SK-N-SH treated with all-trans-retinoic acid at 6 μM for 48 hours (cell line): ENCODE measurements around the gene MCM5.

Source experiments
- ATAC-seq: fragments of 200-7000 bp; cut with Tn5 transposase; 3 replicates; pipeline ENCODE4 v1.9.1; 2020; ENCODE audit warnings: mild to moderate bottlenecking, moderate library complexity
- ARNTL ChIP-seq: fragments of 450-650 bp; formaldehyde crosslinking; IDR thresholded peaks from 2 replicates; pipeline ENCODE4 v1.5.0; 2020; ENCODE audit warnings: low read depth, mild to moderate bottlenecking, moderate library complexity, borderline replicate concordance
- CREB5 ChIP-seq: fragments of 250-450 bp; sonication (Bioruptor Pico); IDR thresholded peaks from 2 replicates; pipeline ENCODE4 v1.5.1; 2020; ENCODE audit warnings: low read depth, mild to moderate bottlenecking, moderate library complexity
- CSDC2 ChIP-seq: fragments of 250-450 bp; sonication (Bioruptor Pico); IDR thresholded peaks from 2 replicates; pipeline ENCODE4 v1.5.0; 2020; ENCODE audit warnings: mild to moderate bottlenecking, moderate library complexity
- CSRNP3 ChIP-seq: fragments of 250-450 bp; sonication (Bioruptor Pico); IDR thresholded peaks from 2 replicates; pipeline ENCODE4 v1.5.1; 2021; ENCODE audit warnings: mild to moderate bottlenecking, moderate library complexity
- ESRRG ChIP-seq: fragments of 250-450 bp; sonication (Bioruptor Pico); IDR thresholded peaks from 2 replicates; pipeline ENCODE4 v1.6.1; 2021; ENCODE audit warnings: mild to moderate bottlenecking
- GLIS3 ChIP-seq: fragments of 250-450 bp; sonication (Bioruptor Pico); IDR thresholded peaks from 2 replicates; pipeline ENCODE4 v1.5.0; 2020; ENCODE audit warnings: mild to moderate bottlenecking, moderate library complexity
- ISL1 ChIP-seq: fragments of 250-450 bp; sonication (Bioruptor Pico); IDR thresholded peaks from 2 replicates; pipeline ENCODE4 v2.1.2; 2022; ENCODE audit warnings: mild to moderate bottlenecking, moderate library complexity
- PATZ1 ChIP-seq: fragments of 250-450 bp; sonication (Bioruptor Pico); IDR thresholded peaks from 2 replicates; pipeline ENCODE4 v1.8.0; 2020; ENCODE audit warnings: mild to moderate bottlenecking, moderate library complexity, borderline replicate concordance
- POU6F1 ChIP-seq: fragments of 250-450 bp; sonication (Bioruptor Pico); IDR thresholded peaks from 2 replicates; pipeline ENCODE4 v1.8.0; 2021; ENCODE audit warnings: low read depth, mild to moderate bottlenecking, moderate library complexity, borderline replicate concordance
- PPARA ChIP-seq: fragments of 250-450 bp; sonication (Bioruptor Pico); IDR thresholded peaks from 2 replicates; pipeline ENCODE4 v1.5.0; 2020; ENCODE audit warnings: mild to moderate bottlenecking, borderline replicate concordance
- SNAI2 ChIP-seq: fragments of 250-450 bp; sonication (Bioruptor Pico); IDR thresholded peaks from 2 replicates; pipeline ENCODE4 v1.5.0; 2020; ENCODE audit warnings: mild to moderate bottlenecking, moderate library complexity
- TCF4 ChIP-seq: fragments of 250-450 bp; sonication (Bioruptor Pico); IDR thresholded peaks from 2 replicates; pipeline ENCODE4 v1.8.0; 2021; ENCODE audit warnings: mild to moderate bottlenecking, moderate library complexity, borderline replicate concordance
- TOX ChIP-seq: fragments of 250-450 bp; sonication (Bioruptor Pico); IDR thresholded peaks from 2 replicates; pipeline ENCODE4 v1.8.0; 2021; ENCODE audit warnings: mild to moderate bottlenecking, moderate library complexity, borderline replicate concordance
- TSHZ2 ChIP-seq: fragments of 250-450 bp; sonication (Bioruptor Pico); IDR thresholded peaks from 2 replicates; pipeline ENCODE4 v1.5.0; 2020; ENCODE audit warnings: mild to moderate bottlenecking, moderate library complexity
- ZC3H10 ChIP-seq: fragments of 250-450 bp; sonication (Bioruptor Pico); IDR thresholded peaks from 2 replicates; pipeline ENCODE4 v1.5.1; 2021; ENCODE audit warnings: mild to moderate bottlenecking, moderate library complexity
- ZFP3 ChIP-seq: fragments of 250-450 bp; sonication (Bioruptor Pico); IDR thresholded peaks from 2 replicates; pipeline ENCODE4 v1.5.0; 2020; ENCODE audit warnings: mild to moderate bottlenecking, moderate library complexity
- ZFP30 ChIP-seq: fragments of 450-650 bp; formaldehyde crosslinking; IDR thresholded peaks from 2 replicates; pipeline ENCODE4 v1.5.0; 2022; ENCODE audit warnings: mild to moderate bottlenecking, moderate library complexity
- ZNF565 ChIP-seq: fragments of 450-650 bp; formaldehyde crosslinking; conservative IDR thresholded peaks from 2 replicates; pipeline ENCODE4 v1.5.0; 2020; ENCODE audit warnings: low read depth, mild to moderate bottlenecking, moderate library complexity
- ZNF70 ChIP-seq: fragments of 450-650 bp; formaldehyde crosslinking; IDR thresholded peaks from 2 replicates; pipeline ENCODE4 v1.5.0; 2020; ENCODE audit warnings: mild to moderate bottlenecking, moderate library complexity
- ZNF8 ChIP-seq: fragments of 450-650 bp; formaldehyde crosslinking; IDR thresholded peaks from 2 replicates; pipeline ENCODE4 v1.5.0; 2020; ENCODE audit warnings: mild to moderate bottlenecking, moderate library complexity

The MCM5 gene

GRCh38 chr22:35440129-35440528 is 40.2 kb downstream of the MCM5 start:
- TF ChIP-seq ZFP30 (CRISPR knock-in tag) = no peak
- no peak for TF ChIP-seq ZNF70 (CRISPR knock-in tag)
- no peak for TF ChIP-seq TCF4 (CRISPR knock-in tag)
- ATAC-seq = no peak

GRCh38 chr22:35441489-35442100 is 41.7 kb downstream of the MCM5 start:
- no peak for TF ChIP-seq CSDC2 (CRISPR knock-in tag)
- TF ChIP-seq ARNTL (CRISPR knock-in tag) = no peak
- TF ChIP-seq ZNF565 = no peak
- no peak for TF ChIP-seq ISL1 (CRISPR knock-in tag)
- no peak for TF ChIP-seq ESRRG (CRISPR knock-in tag)
- no peak for TF ChIP-seq POU6F1 (CRISPR knock-in tag)
- TF ChIP-seq TCF4 (CRISPR knock-in tag) = no peak
- no peak for TF ChIP-seq SNAI2 (CRISPR knock-in tag)
- TF ChIP-seq ZFP3 = no peak
- TF ChIP-seq ZC3H10 (CRISPR knock-in tag) = no peak
- no peak for TF ChIP-seq PPARA (CRISPR knock-in tag)
- no peak for TF ChIP-seq ZFP30 (CRISPR knock-in tag)
- no peak for TF ChIP-seq ZNF8 (CRISPR knock-in tag)
- no peak for TF ChIP-seq GLIS3 (CRISPR knock-in tag)
- no peak for TF ChIP-seq TOX
- no peak for TF ChIP-seq PATZ1 (CRISPR knock-in tag)
- TF ChIP-seq CSRNP3 = no peak
- no peak for TF ChIP-seq TSHZ2
- ATAC-seq = no peak

- TF ChIP-seq TOX (no peak), CREB5 (CRISPR knock-in tag) (no peak), ESRRG (CRISPR knock-in tag) (no peak), ZFP3 (no peak), CSRNP3 (no peak), ZFP30 (CRISPR knock-in tag) (no peak)
- no peak for ATAC-seq
These were observed 42.5 kb downstream of the MCM5 start for GRCh38 chr22:35442471-35442870.
